ENCODE measurements around the gene DLG1. TPM values are rescaled to one million over a fixed set of nuclear protein-coding genes. Genes with fewer than 3 reads are reported as not detected.

The DLG1 gene
- total RNA-seq, 1 experiment from 2014 or later = 89.8 TPM

GRCh38 chr3:197006860-197007259 lies 291.6 kb downstream of the DLG1 start:
- H3K36me3 ChIP-seq (ENCODE audit: control insufficient read depth in 1 of 2, insufficient read depth in 2 of 2, low read length in 2 of 2) = no peaks in the 10 kb centered on the region
- TF ChIP-seq SRF (IDR thresholded peaks at IDR 0.05; ENCODE audit: low read depth) (no peak), CTCF (IDR thresholded peaks at IDR 0.05 in 2 of 3, conservative IDR thresholded peaks at IDR 0.05 in 1 of 3; ENCODE audit: borderline replicate concordance in 1 of 3, insufficient read depth in 1 of 3, low read depth in 2 of 3, low read length in 2 of 3) (no peak), ELF1 (IDR thresholded peaks at IDR 0.05; ENCODE audit: borderline replicate concordance, low read depth) (no peak), SP1 (IDR thresholded peaks at IDR 0.05; ENCODE audit: low read depth) (no peak), CEBPB (IDR thresholded peaks at IDR 0.05; ENCODE audit: low read depth) (no peak), ZNF274 (IDR thresholded peaks at IDR 0.05; ENCODE audit: low read depth, low read length) (no peak), MAX (IDR thresholded peaks at IDR 0.05) (no peak), JUND (IDR thresholded peaks at IDR 0.05) (no peak), EGR1 (IDR thresholded peaks at IDR 0.05; ENCODE audit: low read depth) (no peak), ZBTB33 (IDR thresholded peaks at IDR 0.05; ENCODE audit: extremely low read depth, insufficient replicate concordance, low read length) (no peak), POLR2AphosphoS5 (IDR thresholded peaks at IDR 0.05; ENCODE audit: low read depth, low read length) (no peak), CBX3 (IDR thresholded peaks at IDR 0.05; ENCODE audit: low read depth) (no peak), REST (IDR thresholded peaks at IDR 0.05; ENCODE audit: low read depth) (no peak), EZH2 (IDR thresholded peaks at IDR 0.05) (no peak), YY1 (IDR thresholded peaks at IDR 0.05; ENCODE audit: extremely low read depth, insufficient replicate concordance, low read depth, low read length) (no peak), POLR2A (IDR thresholded peaks at IDR 0.05; ENCODE audit: borderline replicate concordance, extremely low read depth, insufficient read depth, insufficient read length) (no peak)
- peaks cover 20 to 42% of the 10 kb centered on the region in 2 experiments; a peak in 3 of 4 replicates for H3K4me1 ChIP-seq (ENCODE audit: control insufficient read depth in 1 of 2, insufficient read depth in 2 of 2, low read length in 2 of 2)
- H3K9me3 ChIP-seq (ENCODE audit: control insufficient read depth in 1 of 2, insufficient read depth in 1 of 2, low read depth in 1 of 2, low read length in 2 of 2) = no peaks in the 10 kb centered on the region
- CTCF ChIA-PET = no interaction called here
- H3K9me2 ChIP-seq (ENCODE audit: insufficient read depth) = no peaks in the 10 kb centered on the region
- intact Hi-C loops (cut with micrococcal nuclease) = no loop called here
- H3K4me3 ChIP-seq (replicated peaks in 1 of 2; ENCODE audit: low read depth in 1 of 2, low read length in 2 of 2) = no peak overlapping the region
- BruUV-seq (replicated peaks) = no TSS peak
- no peaks in the 10 kb centered on the region for H3K27me3 ChIP-seq (ENCODE audit: insufficient read depth, low read length)
- no peak overlapping the region for H3K27ac ChIP-seq (ENCODE audit: low read depth, low read length)
- RAD21 ChIA-PET (ENCODE audit: low non-redundant PET in 1 of 2, low total read pairs in 2 of 2, uncharacterized antibody in 2 of 2, unreplicated experiment in 2 of 2) = no interaction called here
- ATAC-seq (no peak), DNase-seq (ENCODE audit: low read depth, low spot score) (no peak)
- H4K20me1 ChIP-seq (ENCODE audit: insufficient read depth) = no peaks in the 10 kb centered on the region
- H3K79me2 ChIP-seq (ENCODE audit: insufficient read depth, low read length) = no peaks in the 10 kb centered on the region
- POLR2A ChIA-PET = no interaction called here
- H3K9ac ChIP-seq (ENCODE audit: low read length) = no peak overlapping the region
- H2AFZ ChIP-seq (ENCODE audit: low read depth, low read length, poor library complexity, severe bottlenecking) = no peak overlapping the region
- peak overlapping the region; percentile 37 for H3K4me2 ChIP-seq (ENCODE audit: low read length)

Measured in HCT116 (cell line).